Skeletal muscle tissue (tissue), 4 donors: ENCODE measurements around the gene CPNE7. TPM values are rescaled to one million over a fixed set of nuclear protein-coding genes. Genes with fewer than 3 reads are reported as not detected.

Experiments
- H3K27ac ChIP-seq: one replicate; pipeline ENCODE4 v1.7.0; 2013; ENCODE audit warnings: mild to moderate bottlenecking, low read depth, low read length, inconsistent platforms
- H3K27me3 ChIP-seq, 3 donors: one replicate each; pipeline ENCODE4 v1.7.0; 2013; ENCODE audit warnings: low read length in 3 of 3; ENCODE audit not compliant: control insufficient read depth in 3 of 3, insufficient read depth in 3 of 3
- H3K36me3 ChIP-seq, 3 donors: one replicate each; pipeline ENCODE4 v1.7.0; 2013; ENCODE audit warnings: low read length in 3 of 3; ENCODE audit not compliant: control insufficient read depth in 3 of 3, insufficient read depth in 3 of 3
- H3K4me1 ChIP-seq, 3 donors: one replicate each; pipeline ENCODE4 v1.7.0; 2013; ENCODE audit warnings: low read length in 3 of 3, mild to moderate bottlenecking in 3 of 3; ENCODE audit not compliant: control insufficient read depth in 3 of 3, insufficient read depth in 3 of 3
- H3K4me3 ChIP-seq, 3 donors: one replicate each; pipeline ENCODE4 v1.7.0; 2013; ENCODE audit warnings: low read length in 3 of 3
- H3K9ac ChIP-seq, 3 donors: one replicate each; pipeline ENCODE4 v1.7.0; 2013; ENCODE audit warnings: low read length in 3 of 3, mild to moderate bottlenecking in 3 of 3, moderate library complexity in 2 of 3, low read depth in 1 of 3
- H3K9me3 ChIP-seq, 3 donors: one replicate each; pipeline ENCODE4 v1.7.0; 2013; ENCODE audit warnings: low read length in 3 of 3; ENCODE audit not compliant: control insufficient read depth in 3 of 3
- total RNA-seq: library from RNA; depleted of rRNA; stranded (reverse); fragments of >200 nt; gene quantifications from one replicate; pipeline ENCODE4 v1.2.3, GENCODE V29; 2014
- donor health status: Osteomylitis.

CPNE7 gene
- total RNA-seq, 1 donor from 2014 or later, result not detected

GRCh38 chr16:89540557-89540956 is 35.0 kb upstream of the CPNE7 start:
- Histone ChIP-seq H3K4me1 (peaks cover under 1 to 4% (median 2%) of the 10 kb centered on the region in 3 donors), H3K4me3 (no peak overlapping the region), H3K9me3 (no peaks in the 10 kb centered on the region), H3K27ac (no peak overlapping the region), H3K9ac (no peak overlapping the region), H3K36me3 (peaks cover 39 to 52% (median 46%) of the 10 kb centered on the region in 3 donors), H3K27me3 (no peaks in the 10 kb centered on the region)

- H3K27me3 ChIP-seq, result no peaks in the 10 kb centered on the region
- H3K9me3 ChIP-seq, result no peaks in the 10 kb centered on the region
- H3K4me3 ChIP-seq, result no peak overlapping the region
- H3K36me3 ChIP-seq, result peaks cover 40 to 58% (median 50%) of the 10 kb centered on the region in 3 donors
- H3K27ac ChIP-seq, result no peak overlapping the region
- H3K9ac ChIP-seq, result no peak overlapping the region
- peaks cover 0 to under 1% (median 0%) of the 10 kb centered on the region in 3 donors for H3K4me1 ChIP-seq
These were observed 33.8 kb upstream of the CPNE7 start for GRCh38 chr16:89541792-89542191.

DNA sequence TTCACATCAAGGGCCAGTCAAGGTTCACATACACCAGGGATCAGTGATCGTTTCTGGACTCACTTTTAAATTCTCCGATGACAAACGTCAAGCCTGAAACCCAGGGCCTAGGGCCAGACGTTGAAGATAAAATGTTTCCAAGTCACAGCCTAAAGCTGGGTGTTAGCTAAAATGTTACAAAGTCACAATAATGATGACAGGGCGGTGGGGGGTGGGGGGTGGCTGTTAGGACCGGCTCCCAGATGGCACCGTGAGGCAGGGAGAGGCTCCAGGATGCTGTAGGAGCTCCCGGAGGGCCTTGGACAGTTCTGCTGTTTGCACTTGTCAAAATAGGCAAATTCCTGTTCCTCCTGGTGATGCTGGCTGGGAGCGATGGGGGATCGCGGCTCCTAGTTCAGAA is 31.4 kb upstream of the CPNE7 start:
- no peak overlapping the region for H3K4me3 ChIP-seq
- no peaks in the 10 kb centered on the region for H3K27me3 ChIP-seq
- H3K36me3 ChIP-seq, result peaks cover 39 to 60% (median 56%) of the 10 kb centered on the region in 3 donors
- no peak overlapping the region for H3K27ac ChIP-seq
- H3K9ac ChIP-seq, result no peak overlapping the region
- no peaks in the 10 kb centered on the region for H3K4me1 ChIP-seq
- no peaks in the 10 kb centered on the region for H3K9me3 ChIP-seq

GRCh38 chr16:89544713-89545043 is 30.9 kb upstream of the CPNE7 start:
- Histone ChIP-seq H3K9ac (no peak overlapping the region), H3K9me3 (no peaks in the 10 kb centered on the region), H3K36me3 (peaks cover 44 to 66% (median 62%) of the 10 kb centered on the region in 3 donors)

DNA sequence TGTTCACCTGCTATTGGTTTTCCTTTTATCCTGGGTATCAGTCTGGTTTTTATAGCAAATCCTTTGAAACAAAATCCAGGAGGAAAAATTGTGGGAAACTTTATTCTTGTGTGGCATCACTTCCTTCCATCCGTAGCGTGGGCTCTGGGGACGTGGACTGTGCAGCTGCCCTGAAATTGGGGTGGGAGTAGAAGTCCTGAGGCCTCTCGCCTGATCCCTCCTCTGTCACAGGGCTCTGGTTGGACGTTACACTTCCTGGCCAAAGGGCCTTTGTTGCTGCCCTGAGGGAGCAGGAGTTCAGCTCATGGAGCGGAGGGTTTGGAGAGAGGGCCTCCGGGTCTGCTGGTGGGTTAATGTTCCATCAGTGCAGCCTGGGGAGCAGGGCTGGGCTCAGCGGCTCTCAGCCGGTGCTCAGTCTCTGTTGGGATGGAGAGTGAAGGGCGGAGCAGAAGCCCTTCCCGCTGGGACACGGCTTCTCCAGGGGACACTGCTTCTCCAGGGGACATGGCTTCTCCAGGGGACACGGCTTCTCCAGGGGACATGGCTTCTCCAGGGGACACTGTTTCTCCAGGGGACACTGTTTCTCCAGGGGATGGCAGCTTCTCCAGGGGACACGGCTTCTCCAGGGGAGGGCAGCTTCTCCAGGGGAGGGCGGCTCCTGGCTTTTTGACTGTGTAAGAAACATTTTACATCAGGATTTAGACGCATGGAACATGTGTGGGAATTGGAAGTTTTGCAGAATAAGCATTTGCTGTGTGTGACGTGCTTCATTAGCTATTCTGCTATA is 30.3 kb upstream of the CPNE7 start:
- Histone ChIP-seq H3K27ac (no peak overlapping the region), H3K4me3 (no peak overlapping the region), H3K36me3 (peaks cover 45 to 67% (median 62%) of the 10 kb centered on the region in 3 donors)

More at GRCh38 chr16:89544713-89545043, 30.9 kb upstream of the CPNE7 start:
- Histone ChIP-seq H3K4me3 (no peak overlapping the region), H3K27me3 (no peaks in the 10 kb centered on the region), H3K4me1 (no peaks in the 10 kb centered on the region), H3K27ac (no peak overlapping the region)

DNA sequence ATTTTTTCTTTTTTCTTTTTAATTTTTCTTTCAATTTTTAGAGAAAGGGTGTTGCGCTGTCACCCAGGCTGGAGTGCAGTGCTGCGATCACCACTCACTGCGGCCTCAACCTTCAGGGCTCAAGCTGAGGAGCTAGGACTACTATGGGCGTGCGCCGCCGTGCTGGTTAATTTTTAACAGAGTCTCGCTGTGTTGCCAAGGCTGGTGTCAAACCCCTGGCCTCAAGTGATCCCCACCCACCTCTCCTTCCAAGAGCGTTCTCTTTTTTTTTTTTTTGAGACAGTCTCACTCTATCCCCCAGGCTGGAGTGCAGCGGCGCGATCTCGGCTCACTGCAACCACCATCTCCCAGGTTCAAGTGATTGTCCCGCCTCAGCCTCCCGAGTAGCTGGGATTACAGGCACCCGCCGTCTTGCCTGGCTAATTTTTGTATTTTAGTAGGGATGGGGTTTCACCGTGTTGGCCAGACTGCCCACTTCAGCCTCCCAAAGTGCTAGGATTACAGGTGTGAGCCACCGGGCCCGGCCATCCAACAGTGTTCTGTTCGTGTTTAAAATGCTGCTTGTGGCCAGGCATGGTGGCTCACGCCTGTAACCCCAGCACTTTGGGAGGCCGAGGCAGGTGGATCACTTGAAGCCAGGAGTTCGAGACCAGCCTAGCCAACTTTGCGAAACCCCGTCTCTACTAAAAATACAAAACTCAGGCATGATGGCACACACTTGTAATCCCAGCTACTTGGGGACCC is 29.6 kb upstream of the CPNE7 start:
- Histone ChIP-seq H3K27ac (no peak overlapping the region), H3K27me3 (no peaks in the 10 kb centered on the region), H3K4me3 (no peak overlapping the region), H3K9ac (no peak overlapping the region), H3K9me3 (no peaks in the 10 kb centered on the region), H3K4me1 (no peaks in the 10 kb centered on the region), H3K36me3 (peaks cover 52 to 66% (median 63%) of the 10 kb centered on the region in 3 donors)

More for the DNA sequence above, 30.3 kb upstream of the CPNE7 start:
- Histone ChIP-seq H3K4me1 (no peaks in the 10 kb centered on the region), H3K9me3 (no peaks in the 10 kb centered on the region), H3K27me3 (no peaks in the 10 kb centered on the region), H3K9ac (no peak overlapping the region)

DNA sequence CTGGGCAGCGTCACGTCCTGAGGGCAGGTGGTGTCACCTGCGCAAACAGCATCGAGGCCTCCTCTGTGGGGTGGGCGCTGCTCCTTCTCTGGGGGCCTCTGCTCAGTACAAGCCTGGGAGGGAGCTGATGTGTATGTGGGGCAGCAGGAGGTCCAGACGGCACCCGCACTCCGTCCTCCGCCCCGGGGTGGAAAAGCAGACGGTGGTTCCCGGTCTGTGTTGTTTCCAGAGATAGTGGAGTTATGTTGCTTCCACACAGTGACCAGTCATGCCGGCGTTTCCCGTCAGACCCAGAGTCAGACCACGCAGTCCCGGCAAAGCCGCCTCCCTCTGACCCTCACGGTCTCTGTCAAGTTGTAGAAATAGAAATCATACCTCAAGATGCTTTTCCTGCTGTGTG is 28.8 kb upstream of the CPNE7 start:
- peaks cover 50 to 65% (median 62%) of the 10 kb centered on the region in 3 donors for H3K36me3 ChIP-seq
- no peaks in the 10 kb centered on the region for H3K9me3 ChIP-seq
- H3K27ac ChIP-seq, result no peak overlapping the region
- H3K4me3 ChIP-seq, result no peak overlapping the region
- no peaks in the 10 kb centered on the region for H3K4me1 ChIP-seq
- H3K9ac ChIP-seq, result no peak overlapping the region
- H3K27me3 ChIP-seq, result no peaks in the 10 kb centered on the region

GRCh38 chr16:89547291-89547690 is 28.3 kb upstream of the CPNE7 start:
- H3K36me3 ChIP-seq, result peaks cover 51 to 67% (median 67%) of the 10 kb centered on the region in 3 donors

DNA sequence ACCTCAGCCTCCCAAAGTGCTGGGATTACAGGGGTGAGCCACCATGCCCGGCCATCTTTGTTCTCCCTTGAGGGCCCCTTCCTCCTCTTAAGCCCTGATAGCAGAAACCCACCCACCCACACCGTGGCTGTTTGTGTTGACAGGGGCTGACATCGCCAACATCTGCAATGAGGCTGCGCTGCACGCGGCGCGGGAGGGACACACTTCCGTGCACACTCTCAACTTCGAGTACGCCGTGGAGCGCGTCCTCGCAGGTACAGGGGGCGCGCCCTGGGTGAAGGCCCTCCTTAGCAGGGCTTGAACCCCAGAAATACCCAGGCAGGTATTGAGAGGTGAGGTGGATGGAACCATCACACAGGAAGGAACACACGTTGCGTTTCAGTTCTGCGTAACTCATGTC is 27.7 kb upstream of the CPNE7 start:
- Histone ChIP-seq H3K9ac (no peak overlapping the region), H3K36me3 (peaks cover 57 to 73% (median 71%) of the 10 kb centered on the region in 3 donors), H3K4me1 (no peaks in the 10 kb centered on the region), H3K9me3 (no peaks in the 10 kb centered on the region), H3K27me3 (no peaks in the 10 kb centered on the region), H3K4me3 (no peak overlapping the region), H3K27ac (no peak overlapping the region)

More at GRCh38 chr16:89547291-89547690, 28.3 kb upstream of the CPNE7 start:
- H3K4me1 ChIP-seq, result no peaks in the 10 kb centered on the region
- H3K9me3 ChIP-seq, result no peaks in the 10 kb centered on the region
- H3K27ac ChIP-seq, result no peak overlapping the region
- H3K4me3 ChIP-seq, result no peak overlapping the region
- H3K9ac ChIP-seq, result no peak overlapping the region
- no peaks in the 10 kb centered on the region for H3K27me3 ChIP-seq
